ENCODE data around the gene RAD51B.

DNA sequence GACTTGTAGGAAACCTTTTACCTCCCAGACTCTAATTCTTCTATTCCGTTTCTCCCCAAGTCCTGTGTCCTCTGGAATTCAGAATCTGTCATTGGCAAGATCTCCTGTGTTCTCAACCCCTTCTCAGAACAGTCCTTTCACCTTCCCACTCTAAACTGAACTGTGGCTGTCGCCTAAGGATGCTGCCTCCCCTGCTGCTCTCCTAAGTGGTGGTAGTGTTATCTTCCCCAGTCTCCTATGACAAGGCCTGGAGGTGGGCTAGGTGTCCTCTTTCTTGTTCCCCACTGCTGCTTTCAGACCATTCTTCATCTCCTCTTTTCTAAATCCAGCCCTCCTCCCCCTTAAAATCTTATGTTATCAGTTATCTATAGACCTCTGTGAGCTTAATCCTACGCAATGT is 397.4 kb downstream of the RAD51B start:
- TF ChIP-seq, protein P1, sequence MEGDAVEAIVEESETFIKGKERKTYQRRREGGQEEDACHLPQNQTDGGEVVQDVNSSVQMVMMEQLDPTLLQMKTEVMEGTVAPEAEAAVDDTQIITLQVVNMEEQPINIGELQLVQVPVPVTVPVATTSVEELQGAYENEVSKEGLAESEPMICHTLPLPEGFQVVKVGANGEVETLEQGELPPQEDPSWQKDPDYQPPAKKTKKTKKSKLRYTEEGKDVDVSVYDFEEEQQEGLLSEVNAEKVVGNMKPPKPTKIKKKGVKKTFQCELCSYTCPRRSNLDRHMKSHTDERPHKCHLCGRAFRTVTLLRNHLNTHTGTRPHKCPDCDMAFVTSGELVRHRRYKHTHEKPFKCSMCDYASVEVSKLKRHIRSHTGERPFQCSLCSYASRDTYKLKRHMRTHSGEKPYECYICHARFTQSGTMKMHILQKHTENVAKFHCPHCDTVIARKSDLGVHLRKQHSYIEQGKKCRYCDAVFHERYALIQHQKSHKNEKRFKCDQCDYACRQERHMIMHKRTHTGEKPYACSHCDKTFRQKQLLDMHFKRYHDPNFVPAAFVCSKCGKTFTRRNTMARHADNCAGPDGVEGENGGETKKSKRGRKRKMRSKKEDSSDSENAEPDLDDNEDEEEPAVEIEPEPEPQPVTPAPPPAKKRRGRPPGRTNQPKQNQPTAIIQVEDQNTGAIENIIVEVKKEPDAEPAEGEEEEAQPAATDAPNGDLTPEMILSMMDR (IDR thresholded peaks at IDR 0.05; ENCODE audit: poor library complexity) = no peak
- TF ChIP-seq EZH2 (IDR thresholded peaks at IDR 0.05; ENCODE audit: borderline replicate concordance) = no peak

All from hepatocyte (in vitro differentiated cells).